ENCODE data around the gene ANTXR1. TPM values are rescaled to one million over a fixed set of nuclear protein-coding genes. Genes with fewer than 3 reads are reported as not detected.

Gene ANTXR1
- total RNA-seq, 5 donors from 2014 or later (not counting 1 experiment from before 2014, with no cell fraction given) = 0.19 to 0.79 (median 0.63) TPM; not detected in 1

DNA sequence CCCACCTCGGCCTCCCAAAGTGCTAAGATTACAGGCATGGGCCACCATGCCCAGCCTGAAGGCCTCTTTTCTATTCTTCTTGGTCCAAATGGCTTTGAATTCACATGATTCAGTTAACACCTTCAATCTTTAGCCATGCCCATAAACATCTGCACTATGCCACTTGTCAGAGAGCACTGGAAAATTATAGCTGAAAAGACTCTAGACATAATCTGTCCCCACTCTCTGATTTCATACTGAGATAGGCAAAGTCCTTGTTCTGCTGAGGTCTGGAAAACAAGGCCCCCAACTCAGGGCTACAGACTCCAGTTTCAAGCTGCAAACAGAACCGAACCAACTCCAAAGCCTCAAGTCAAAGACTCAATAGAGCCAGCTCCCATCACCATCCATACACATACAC lies 170.7 kb downstream of the ANTXR1 start:
- no peak overlapping the region for H3K4me3 ChIP-seq (ENCODE audit: control insufficient read depth in 1 of 2, extremely low read depth in 1 of 2, low read length in 1 of 2)
- ChIA-PET POLR2A (no interaction called here), CTCF (no interaction called here)
- Mint-ChIP-seq H3K9me3 (no peaks in the 10 kb centered on the region), H3K27me3 (peaks cover 0 to 17% of the 10 kb centered on the region in 2 donors), H3K4me1 (no peaks in the 10 kb centered on the region), H3K4me3 (no peak overlapping the region), H3K36me3 (no peaks in the 10 kb centered on the region), H3K27ac (no peak overlapping the region)
- H3K9me3 ChIP-seq = no peaks in the 10 kb centered on the region
- 57% methylated on average over 1 of the region's 2 CpGs for WGBS (ENCODE audit: insufficient coverage)
- H3K36me3 ChIP-seq (ENCODE audit: control insufficient read depth in 2 of 2, extremely low read depth in 1 of 2, insufficient read depth in 1 of 2, low read length in 1 of 2) = no peaks in the 10 kb centered on the region
- no peak overlapping the region for H3K27ac ChIP-seq (ENCODE audit: low read length)
- ATAC-seq (replicated peaks in 1 of 4) (no peak), DNase-seq (no peak)
- H3K4me1 ChIP-seq (ENCODE audit: control insufficient read depth in 1 of 2, extremely low read depth in 1 of 2, insufficient read depth in 2 of 2, low read length in 2 of 2) = no peaks in the 10 kb centered on the region
- H3K27me3 ChIP-seq (replicated peaks in 1 of 2; ENCODE audit: control insufficient read depth in 2 of 2, extremely low read depth in 1 of 2, insufficient read depth in 2 of 2, low read length in 1 of 2) = peaks cover 0 to 7% of the 10 kb centered on the region in 2 experiments

DNA sequence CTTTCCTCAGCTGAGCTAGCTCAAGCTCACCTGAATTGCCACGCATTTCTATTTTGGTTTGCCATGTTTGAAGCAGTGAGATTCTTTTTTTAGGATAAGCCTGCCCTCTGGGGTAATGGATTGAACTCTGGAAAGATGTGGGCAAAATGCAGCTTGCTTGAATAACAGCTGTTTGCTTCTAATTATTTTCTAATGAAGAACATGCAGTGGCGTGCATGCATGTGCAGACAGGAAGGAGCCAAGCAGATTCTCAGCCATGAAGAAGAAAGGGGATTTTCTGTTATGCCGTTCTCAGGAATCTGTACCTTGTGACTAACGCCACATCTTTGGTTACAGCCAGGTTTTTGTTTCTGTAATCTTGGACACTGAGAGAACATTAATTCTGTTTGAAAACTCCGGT lies 171.2 kb downstream of the ANTXR1 start:
- H3K27ac Mint-ChIP-seq = no peak overlapping the region
- WGBS (ENCODE audit: insufficient coverage) = 94% methylated on average over 3 of the region's 5 CpGs
- H3K27me3 ChIP-seq (replicated peaks in 1 of 2; ENCODE audit: control insufficient read depth in 2 of 2, extremely low read depth in 1 of 2, insufficient read depth in 2 of 2, low read length in 1 of 2) = peaks cover 0 to 7% of the 10 kb centered on the region in 2 experiments
- ATAC-seq (replicated peaks in 1 of 4) = no peak
- H3K4me1 ChIP-seq (ENCODE audit: control insufficient read depth in 1 of 2, extremely low read depth in 1 of 2, insufficient read depth in 2 of 2, low read length in 2 of 2) = no peaks in the 10 kb centered on the region
- no peak overlapping the region for H3K4me3 ChIP-seq (ENCODE audit: control insufficient read depth in 1 of 2, extremely low read depth in 1 of 2, low read length in 1 of 2)
- H3K36me3 Mint-ChIP-seq = no peaks in the 10 kb centered on the region
- CTCF ChIA-PET = no interaction called here
- no peaks in the 10 kb centered on the region for H3K9me3 ChIP-seq
- peaks cover 3 to 19% of the 10 kb centered on the region in 2 donors for H3K27me3 Mint-ChIP-seq
- H3K36me3 ChIP-seq (ENCODE audit: control insufficient read depth in 2 of 2, extremely low read depth in 1 of 2, insufficient read depth in 1 of 2, low read length in 1 of 2) = no peaks in the 10 kb centered on the region
- no peaks in the 10 kb centered on the region for H3K9me3 Mint-ChIP-seq
- H3K4me3 Mint-ChIP-seq = no peak overlapping the region
- POLR2A ChIA-PET = no interaction called here
- no peaks in the 10 kb centered on the region for H3K4me1 Mint-ChIP-seq
- DNase-seq = no peak
- no peak overlapping the region for H3K27ac ChIP-seq (ENCODE audit: low read length)

DNA sequence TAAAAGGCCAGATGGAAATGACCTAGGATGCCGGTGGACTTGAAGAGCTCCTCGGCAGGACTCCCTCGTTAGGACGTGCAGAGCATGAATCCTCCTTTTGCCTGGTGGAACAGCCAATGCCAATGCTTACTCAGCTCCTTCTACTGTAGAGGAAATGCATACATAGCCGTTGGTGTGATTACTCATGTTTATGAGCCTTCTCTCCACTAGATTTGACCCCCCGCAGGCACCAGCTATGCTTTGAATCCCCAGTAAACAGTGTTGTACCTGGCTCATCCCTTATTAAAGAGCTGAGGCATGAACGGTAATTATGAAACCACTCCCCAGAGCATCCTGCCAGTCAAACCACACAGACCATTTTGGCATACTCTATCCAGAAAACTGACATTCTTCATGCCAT lies 172.8 kb downstream of the ANTXR1 start:
- Histone ChIP-seq H3K27me3 (replicated peaks in 1 of 2; ENCODE audit: control insufficient read depth in 2 of 2, extremely low read depth in 1 of 2, insufficient read depth in 2 of 2, low read length in 1 of 2) (peaks cover 0 to 10% of the 10 kb centered on the region in 2 experiments), H3K4me1 (ENCODE audit: control insufficient read depth in 1 of 2, extremely low read depth in 1 of 2, insufficient read depth in 2 of 2, low read length in 2 of 2) (no peaks in the 10 kb centered on the region), H3K27ac (ENCODE audit: low read length) (no peak overlapping the region), H3K9me3 (no peaks in the 10 kb centered on the region), H3K4me3 (ENCODE audit: control insufficient read depth in 1 of 2, extremely low read depth in 1 of 2, low read length in 1 of 2) (no peak overlapping the region), H3K36me3 (ENCODE audit: control insufficient read depth in 2 of 2, extremely low read depth in 1 of 2, insufficient read depth in 1 of 2, low read length in 1 of 2) (no peaks in the 10 kb centered on the region)
- ChIA-PET CTCF (no interaction called here), POLR2A (no interaction called here)
- Mint-ChIP-seq H3K9me3 (no peaks in the 10 kb centered on the region), H3K36me3 (no peaks in the 10 kb centered on the region), H3K27me3 (peaks cover 5 to 22% of the 10 kb centered on the region in 2 donors), H3K4me3 (no peak overlapping the region), H3K27ac (no peak overlapping the region), H3K4me1 (no peaks in the 10 kb centered on the region)
- ATAC-seq (replicated peaks in 1 of 4) (no peak), DNase-seq (no peak)
- 88% methylated on average over 5 of the region's 7 CpGs for WGBS (ENCODE audit: insufficient coverage)

DNA sequence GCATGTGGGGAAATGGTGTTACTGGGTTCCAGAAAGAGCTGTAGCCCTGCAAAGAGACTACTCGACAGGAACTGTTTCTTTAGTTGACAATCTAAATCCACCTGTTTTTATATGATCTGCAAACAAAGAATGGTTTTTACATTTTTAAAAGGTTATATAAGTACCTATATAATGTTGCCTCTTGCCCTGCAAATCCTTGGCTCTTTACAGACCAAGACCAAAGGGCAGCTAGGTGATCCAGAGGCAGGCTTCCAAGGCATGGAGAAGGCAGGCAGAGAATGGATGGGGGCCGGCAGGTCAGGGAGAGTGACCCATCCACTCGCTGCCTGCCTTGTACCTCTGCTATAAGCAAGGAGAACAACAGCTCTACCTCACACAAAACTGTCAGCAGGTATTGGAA lies 173.6 kb downstream of the ANTXR1 start:
- Histone ChIP-seq H3K36me3 (ENCODE audit: control insufficient read depth in 2 of 2, extremely low read depth in 1 of 2, insufficient read depth in 1 of 2, low read length in 1 of 2) (no peaks in the 10 kb centered on the region), H3K9me3 (no peaks in the 10 kb centered on the region), H3K4me1 (ENCODE audit: control insufficient read depth in 1 of 2, extremely low read depth in 1 of 2, insufficient read depth in 2 of 2, low read length in 2 of 2) (no peaks in the 10 kb centered on the region), H3K27ac (ENCODE audit: low read length) (no peak overlapping the region), H3K4me3 (ENCODE audit: control insufficient read depth in 1 of 2, extremely low read depth in 1 of 2, low read length in 1 of 2) (no peak overlapping the region), H3K27me3 (replicated peaks in 1 of 2; ENCODE audit: control insufficient read depth in 2 of 2, extremely low read depth in 1 of 2, insufficient read depth in 2 of 2, low read length in 1 of 2) (peaks cover 0 to 10% of the 10 kb centered on the region in 2 experiments)
- no CpG with 5 or more reads among the region's 3 CpGs for WGBS (ENCODE audit: insufficient coverage)
- CTCF ChIA-PET = no interaction called here
- no peak overlapping the region for H3K27ac Mint-ChIP-seq
- H3K36me3 Mint-ChIP-seq = no peaks in the 10 kb centered on the region
- H3K9me3 Mint-ChIP-seq = no peaks in the 10 kb centered on the region
- H3K4me3 Mint-ChIP-seq = no peak overlapping the region
- no peaks in the 10 kb centered on the region for H3K4me1 Mint-ChIP-seq
- DNase-seq (no peak), ATAC-seq (replicated peaks in 1 of 4) (no peak)
- H3K27me3 Mint-ChIP-seq = peaks cover 6 to 23% of the 10 kb centered on the region in 2 donors
- POLR2A ChIA-PET = interaction anchor here in 1 of 2 donors (0.7 kb wide), 1 partner anchor 738 kb away, joined by 3 read pairs; no protein-coding TSS in a partner anchor

DNA sequence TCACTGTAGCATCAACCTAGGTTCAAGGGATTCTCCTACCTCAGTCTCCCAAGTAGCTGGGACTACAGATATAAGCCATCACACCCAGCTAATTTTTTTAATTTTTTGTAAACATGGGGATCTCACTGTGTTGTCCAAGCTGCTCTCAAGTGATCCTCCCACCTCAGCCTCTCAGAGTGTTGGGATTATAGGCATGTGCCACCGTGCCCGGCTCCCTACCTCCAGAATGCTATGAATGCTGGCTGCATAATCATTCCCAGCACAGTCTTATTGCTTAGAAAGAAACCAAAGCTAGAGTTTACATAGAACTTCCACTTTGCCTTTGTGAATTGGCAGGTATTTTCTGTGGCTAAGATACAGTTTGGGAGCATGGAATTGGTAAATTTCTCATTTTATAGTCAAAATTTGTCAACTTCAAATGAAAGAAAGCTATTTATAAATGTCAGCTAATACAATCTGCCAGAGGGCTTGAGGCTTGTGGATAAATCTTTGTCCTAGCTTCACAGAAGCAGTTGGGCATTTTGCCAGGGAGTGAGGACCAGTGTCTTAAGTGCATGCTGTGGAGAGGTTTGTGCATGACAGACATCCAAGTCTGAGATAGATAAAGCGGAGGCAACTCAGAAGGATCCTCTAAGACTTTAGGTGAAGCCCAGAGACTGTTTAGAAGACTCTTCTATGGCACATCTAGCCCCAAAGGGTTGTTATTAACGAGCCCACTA lies 175.4 kb downstream of the ANTXR1 start:
- Histone ChIP-seq H3K36me3 (ENCODE audit: control insufficient read depth in 2 of 2, extremely low read depth in 1 of 2, insufficient read depth in 1 of 2, low read length in 1 of 2) (no peaks in the 10 kb centered on the region), H3K9me3 (no peaks in the 10 kb centered on the region), H3K4me1 (ENCODE audit: control insufficient read depth in 1 of 2, extremely low read depth in 1 of 2, insufficient read depth in 2 of 2, low read length in 2 of 2) (no peaks in the 10 kb centered on the region), H3K4me3 (ENCODE audit: control insufficient read depth in 1 of 2, extremely low read depth in 1 of 2, low read length in 1 of 2) (no peak overlapping the region), H3K27ac (ENCODE audit: low read length) (no peak overlapping the region), H3K27me3 (replicated peaks in 1 of 2; ENCODE audit: control insufficient read depth in 2 of 2, extremely low read depth in 1 of 2, insufficient read depth in 2 of 2, low read length in 1 of 2) (peaks cover 0 to 10% of the 10 kb centered on the region in 2 experiments)
- no peaks in the 10 kb centered on the region for H3K9me3 Mint-ChIP-seq
- POLR2A ChIA-PET = no interaction called here
- no peaks in the 10 kb centered on the region for H3K36me3 Mint-ChIP-seq
- no peak overlapping the region for H3K4me3 Mint-ChIP-seq
- ATAC-seq (replicated peaks in 1 of 4) (no peak), DNase-seq (no peak)
- WGBS (ENCODE audit: insufficient coverage) = no CpG with 5 or more reads among the region's 4 CpGs
- H3K27ac Mint-ChIP-seq = no peak overlapping the region
- H3K4me1 Mint-ChIP-seq = no peaks in the 10 kb centered on the region
- CTCF ChIA-PET = no interaction called here
- peaks cover 14 to 30% of the 10 kb centered on the region in 2 donors for H3K27me3 Mint-ChIP-seq

DNA sequence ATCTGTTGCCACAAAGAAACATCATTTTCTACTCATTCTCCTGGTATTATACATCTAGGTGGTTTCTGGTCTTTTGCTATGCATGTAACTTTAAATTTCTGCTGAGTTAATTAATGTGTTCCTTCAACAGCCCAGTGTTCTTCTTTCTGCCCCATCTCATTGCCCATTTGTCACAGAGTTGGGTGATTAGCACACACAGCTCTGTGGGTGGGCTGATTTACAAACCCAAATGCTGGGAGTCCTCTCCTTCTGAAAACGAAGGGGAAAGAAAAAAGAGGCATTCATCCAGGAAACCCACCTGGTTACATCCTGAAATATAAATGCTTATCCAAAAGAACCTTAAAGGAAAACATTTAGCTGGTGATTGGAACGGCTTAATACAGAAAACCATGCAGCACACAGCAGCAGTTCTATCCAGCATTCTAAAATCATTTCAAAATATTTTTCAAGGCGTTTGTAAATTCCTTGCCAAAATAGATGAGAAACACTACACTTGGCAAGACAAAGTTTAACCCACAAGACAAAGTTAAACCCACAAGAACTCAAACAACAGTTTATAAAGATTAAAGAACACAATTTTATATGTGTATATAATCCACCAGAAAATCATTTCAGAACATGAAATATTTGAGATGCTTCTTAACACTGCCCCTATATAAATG lies 177.9 kb downstream of the ANTXR1 start:
- H3K36me3 Mint-ChIP-seq = no peaks in the 10 kb centered on the region
- Histone ChIP-seq H3K9me3 (no peaks in the 10 kb centered on the region), H3K4me1 (ENCODE audit: control insufficient read depth in 1 of 2, extremely low read depth in 1 of 2, insufficient read depth in 2 of 2, low read length in 2 of 2) (no peaks in the 10 kb centered on the region), H3K27me3 (replicated peaks in 1 of 2; ENCODE audit: control insufficient read depth in 2 of 2, extremely low read depth in 1 of 2, insufficient read depth in 2 of 2, low read length in 1 of 2) (peaks cover 0 to 10% of the 10 kb centered on the region in 2 experiments), H3K36me3 (ENCODE audit: control insufficient read depth in 2 of 2, extremely low read depth in 1 of 2, insufficient read depth in 1 of 2, low read length in 1 of 2) (no peaks in the 10 kb centered on the region), H3K27ac (ENCODE audit: low read length) (no peak overlapping the region), H3K4me3 (ENCODE audit: control insufficient read depth in 1 of 2, extremely low read depth in 1 of 2, low read length in 1 of 2) (no peak overlapping the region)
- no peak overlapping the region for H3K4me3 Mint-ChIP-seq
- ChIA-PET CTCF (no interaction called here), POLR2A (no interaction called here)
- 40% methylated on average over 1 of the region's 3 CpGs for WGBS (ENCODE audit: insufficient coverage)
- H3K9me3 Mint-ChIP-seq = no peaks in the 10 kb centered on the region
- peaks cover 14 to 30% of the 10 kb centered on the region in 2 donors for H3K27me3 Mint-ChIP-seq
- ATAC-seq (replicated peaks in 1 of 4) (no peak), DNase-seq (no peak)
- no peak overlapping the region for H3K27ac Mint-ChIP-seq
- H3K4me1 Mint-ChIP-seq = no peaks in the 10 kb centered on the region

Data from T-cell (primary cell).